IMR-90 (cell line): ENCODE results near the gene GABRB3. TPM values are rescaled to one million over a fixed set of nuclear protein-coding genes. Genes with fewer than 3 reads are reported as not detected.

Experiments used
- ATAC-seq: fragments of 200-7000 bp; cut with Tn5 transposase; 2 replicates; pipeline ENCODE4 v1.9.1; 2020; ENCODE audit warnings: low read depth, mild to moderate bottlenecking, moderate library complexity
- BruUV-seq: library from RNA; stranded (reverse); fragments of 400-500 nt; replicated peaks from 2 replicates; lab custom pipeline; 2021; lab: Mats Ljungman, UMichigan
- CTCF ChIA-PET: fragments of 300-600 bp; formaldehyde crosslinking; extraction: SDS; loops from one replicate; lab custom pipeline; 2021; ENCODE audit warnings: antibody characterized with exemption; lab: Yijun Ruan, JAX
- POLR2A ChIA-PET: fragments of 300-600 bp; sonication (Branson Sonifier 250); formaldehyde crosslinking; loops from one replicate; lab custom pipeline; 2022; ENCODE audit warnings: antibody characterized with exemption; ENCODE audit not compliant: unreplicated experiment; lab: Charles Lee
- DNase-seq: peaks from one replicate; pipeline ENCODE4 v3.0.0; 2013
- H2AFZ ChIP-seq: replicated peaks from 2 replicates; pipeline ENCODE3; 2013; ENCODE audit warnings: low read length, mild to moderate bottlenecking; ENCODE audit not compliant: poor library complexity
- H2AK5ac ChIP-seq: 2 replicates; pipeline ENCODE4 v1.6.1; 2013; ENCODE audit warnings: low read depth, low read length, inconsistent platforms
- H2AK9ac ChIP-seq: replicated peaks from 2 replicates; pipeline ENCODE3; 2013; ENCODE audit warnings: mild to moderate bottlenecking, low read depth, low read length, moderate library complexity; ENCODE audit not compliant: poor library complexity
- H2BK120ac ChIP-seq: 2 replicates; pipeline ENCODE4 v1.6.1; 2013; ENCODE audit warnings: low read depth, low read length, inconsistent platforms
- H2BK15ac ChIP-seq: 3 replicates; pipeline ENCODE4 v1.6.1; 2013; ENCODE audit warnings: low read depth, low read length, inconsistent platforms
- H2BK20ac ChIP-seq: 2 replicates; pipeline ENCODE4 v1.6.1; 2013; ENCODE audit warnings: low read depth, mild to moderate bottlenecking, inconsistent platforms, low read length, moderate library complexity
- H2BK5ac ChIP-seq: 2 replicates; pipeline ENCODE4 v1.6.1; 2013; ENCODE audit warnings: mild to moderate bottlenecking, low read depth, low read length, inconsistent platforms; ENCODE audit not compliant: poor library complexity, severe bottlenecking
- H3K14ac ChIP-seq: replicated peaks from 2 replicates; pipeline ENCODE4 v1.6.1; 2013; ENCODE audit warnings: low read depth, low read length, inconsistent platforms
- H3K18ac ChIP-seq: 2 replicates; pipeline ENCODE4 v1.6.1; 2013; ENCODE audit warnings: low read depth, low read length, control low read depth
- H3K23ac ChIP-seq: 2 replicates; pipeline ENCODE4 v1.6.1; 2013; ENCODE audit warnings: low read depth, low read length, inconsistent platforms
- H3K27ac ChIP-seq: 2 replicates; pipeline ENCODE4 v1.5.1; 2013; ENCODE audit warnings: mild to moderate bottlenecking, control low read depth, low read length; ENCODE audit not compliant: insufficient read depth
- H3K27me3 ChIP-seq: 2 replicates; pipeline ENCODE4 v1.6.1; 2013; ENCODE audit warnings: low read length; ENCODE audit not compliant: control insufficient read depth, insufficient read depth
- H3K36me3 ChIP-seq: 2 replicates; pipeline ENCODE4 v1.6.1; 2013; ENCODE audit warnings: low read length, mixed read lengths; ENCODE audit not compliant: control insufficient read depth, insufficient read depth
- H3K4ac ChIP-seq: 2 replicates; pipeline ENCODE4 v1.6.1; 2013; ENCODE audit warnings: low read depth, low read length, inconsistent platforms
- H3K4me1 ChIP-seq: 2 replicates; pipeline ENCODE4 v1.6.1; 2013; ENCODE audit warnings: low read length, mixed read lengths; ENCODE audit not compliant: control insufficient read depth, insufficient read depth
- H3K4me2 ChIP-seq: 2 replicates; pipeline ENCODE4 v1.6.1; 2013; ENCODE audit warnings: low read depth, mild to moderate bottlenecking, control low read depth, low read length, moderate library complexity
- H3K4me3 ChIP-seq: 2 replicates; pipeline ENCODE4 v1.5.1; 2013; ENCODE audit warnings: low read depth, mild to moderate bottlenecking, control low read depth, low read length, moderate library complexity; ENCODE audit not compliant: insufficient read depth
- H3K56ac ChIP-seq: 2 replicates; pipeline ENCODE4 v1.6.1; 2013; ENCODE audit warnings: low read length, inconsistent platforms; ENCODE audit not compliant: insufficient read depth; ENCODE audit errors: extremely low read depth
- H3K79me1 ChIP-seq, 2 experiments: 2 replicates each; pipeline ENCODE4 v1.6.1; 2013; ENCODE audit warnings: low read length in 2 of 2, inconsistent platforms in 1 of 2, low read depth in 1 of 2
- H3K9ac ChIP-seq: 2 replicates; pipeline ENCODE4 v1.6.1; 2013; ENCODE audit warnings: low read depth, low read length, control low read depth
- H3K9me1 ChIP-seq: 2 replicates; pipeline ENCODE4 v1.6.1; 2013; ENCODE audit warnings: low read length, inconsistent platforms; ENCODE audit not compliant: insufficient read depth
- H3K9me3 ChIP-seq: 2 replicates; pipeline ENCODE4 v1.6.1; 2013; ENCODE audit warnings: low read length; ENCODE audit not compliant: control insufficient read depth, insufficient read depth
- H4K20me1 ChIP-seq: 2 replicates; pipeline ENCODE4 v1.6.1; 2013; ENCODE audit warnings: low read length, inconsistent platforms; ENCODE audit not compliant: insufficient read depth
- H4K5ac ChIP-seq: 2 replicates; pipeline ENCODE4 v1.6.1; 2013; ENCODE audit warnings: mild to moderate bottlenecking, low read depth, low read length, control low read depth
- H4K8ac ChIP-seq, 2 experiments: 2 replicates each; pipeline ENCODE4 v1.6.1; 2013; ENCODE audit warnings: low read depth in 2 of 2, low read length in 2 of 2, control low read depth in 1 of 2, inconsistent platforms in 1 of 2
- H4K91ac ChIP-seq: 2 replicates; pipeline ENCODE4 v1.6.1; 2013; ENCODE audit warnings: low read depth, low read length, inconsistent platforms; ENCODE audit not compliant: insufficient read depth
- BHLHE40 ChIP-seq: fragments of 150-350 bp; IDR thresholded peaks from 2 replicates; pipeline ENCODE4 v1.6.1; 2016; ENCODE audit warnings: mild to moderate bottlenecking, low read depth, low read length
- ELK1 ChIP-seq: fragments of 150-350 bp; IDR thresholded peaks from 2 replicates; pipeline ENCODE4 v1.6.1; 2016; ENCODE audit warnings: low read depth, mild to moderate bottlenecking, low read length, moderate library complexity, borderline replicate concordance
- MAFK ChIP-seq: IDR thresholded peaks from 2 replicates; pipeline ENCODE4 v1.6.1; 2012; ENCODE audit warnings: low read depth, low read length, improper control_type of control experiment
- RCOR1 ChIP-seq: IDR thresholded peaks from 2 replicates; pipeline ENCODE4 v1.6.1; 2012; ENCODE audit warnings: mild to moderate bottlenecking, low read length, improper control_type of control experiment; ENCODE audit not compliant: insufficient replicate concordance
- RFX5 ChIP-seq: IDR thresholded peaks from 2 replicates; pipeline ENCODE4 v1.8.0; 2012; ENCODE audit warnings: low read depth, mild to moderate bottlenecking, low read length, moderate library complexity
- USF2 ChIP-seq: fragments of 150-350 bp; IDR thresholded peaks from 2 replicates; pipeline ENCODE4 v1.6.1; 2017; ENCODE audit warnings: mild to moderate bottlenecking, antibody characterized with exemption, low read length, low read depth
- WGBS, 2 experiments: methylation state at CpG; one replicate each; pipeline versions ENCODE4 v1.1.5 to v1.1.7; 2013; ENCODE audit warnings: missing lambda C conversion rate in 2 of 2; ENCODE audit not compliant: insufficient read length in 1 of 2; ENCODE audit errors: extremely low coverage in 2 of 2; 5-methylcytosine and 5-hydroxymethylcytosine counted together
- dilution Hi-C: fragments of 300-500 bp; cut with HindIII; formaldehyde crosslinking; loops from one replicate; pipeline ENCODE4 v1.14.3; 2018; ENCODE audit warnings: low sequenced_read_pairs; ENCODE audit not compliant: unreplicated experiment
- in situ Hi-C: fragments of 300-500 bp; cut with MboI; formaldehyde crosslinking; loops from 3 replicates; pipeline ENCODE4 v1.14.3; 2019; ENCODE audit warnings: low sequenced_read_pairs, inconsistent platforms, mixed read lengths
- intact Hi-C: fragments of 100-400 bp; cut with micrococcal nuclease; formaldehyde crosslinking; loops from 2 replicates; pipeline ENCODE4 v1.10.0; 2022
- polyA plus RNA-seq, 3 experiments: library from polyadenylated mRNA; depleted of rRNA; stranded (reverse); fragments of >200 nt; gene quantifications; 2 replicates each; pipeline ENCODE4 v1.2.3, GENCODE V29; 2012; ENCODE audit warnings: low replicate concordance in 1 of 3
- total RNA-seq: library from RNA; depleted of rRNA; stranded (reverse); fragments of >200 nt; gene quantifications from 2 replicates; pipeline ENCODE4 v1.2.3, GENCODE V29; 2012

Gene GABRB3
- total and polyA plus RNA-seq, 2 of the 4 experiments (the other 2 are of a cell fraction): 0.36 to 0.54 TPM

DNA sequence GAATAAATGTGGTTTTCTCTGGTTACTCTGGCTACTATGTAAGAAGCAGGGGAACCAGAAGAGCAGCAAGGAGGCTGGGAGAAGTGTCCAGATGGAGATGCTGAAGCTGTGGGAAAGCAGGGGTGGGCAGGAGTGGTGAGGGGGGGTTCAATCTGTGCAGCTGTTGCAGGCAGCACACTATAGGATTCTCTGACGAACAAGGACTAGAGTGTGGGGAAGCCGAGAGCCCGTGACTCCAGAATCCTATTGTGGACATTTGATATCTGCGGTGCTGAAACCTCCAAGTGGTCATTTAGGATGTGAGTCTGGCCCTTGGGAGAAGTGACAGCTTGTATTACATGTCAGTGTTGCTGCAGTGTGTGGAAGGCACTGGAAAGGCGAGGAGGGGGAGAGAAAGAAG, 60.5 kb downstream of the GABRB3 start:
- Histone ChIP-seq H3K23ac (no peak overlapping the region), H4K8ac (no peak overlapping the region), H3K4me1 (no peaks in the 10 kb centered on the region), H4K5ac (no peak overlapping the region), H3K9ac (no peak overlapping the region), H4K91ac (no peak overlapping the region), H3K14ac (no peak overlapping the region), H3K79me1 (no peaks in the 10 kb centered on the region), H2BK5ac (no peak overlapping the region), H2BK20ac (no peak overlapping the region), H3K27me3 (no peaks in the 10 kb centered on the region), H3K4me2 (no peak overlapping the region), H3K4ac (no peak overlapping the region), H3K18ac (no peak overlapping the region), H4K20me1 (no peaks in the 10 kb centered on the region), H3K27ac (no peak overlapping the region), H3K36me3 (no peaks in the 10 kb centered on the region), H2AK9ac (no peak overlapping the region), H3K9me3 (peaks cover 41% of the 10 kb centered on the region), H3K9me1 (no peaks in the 10 kb centered on the region), H2AFZ (no peak overlapping the region), H3K4me3 (no peak overlapping the region), H2BK15ac (no peak overlapping the region), H2AK5ac (no peak overlapping the region), H2BK120ac (no peak overlapping the region), H3K56ac (no peak overlapping the region)
- CTCF ChIA-PET: no interaction called here
- TF ChIP-seq ELK1 (no peak), RCOR1 (no peak), MAFK (no peak), BHLHE40 (no peak), RFX5 (no peak), USF2 (no peak)
- intact Hi-C loops: no loop called here
- in situ Hi-C loops: no loop called here
- dilution Hi-C loops: no loop called here
- DNase-seq (no peak), ATAC-seq (no peak)
- POLR2A ChIA-PET: no interaction called here
- BruUV-seq: no TSS peak
- WGBS, 2 experiments: 49% methylated on average over 3 of the region's 5 CpGs; no CpG with 5 or more reads in 1 of the 2 experiments
